Measurements from ENCODE around the gene TCEANC2.
"Not testable (repeated sequence)": the region's sequence is repeated elsewhere in the genome, so short reads cannot be mapped to it uniquely, and the experiment has no call there.

TCEANC2 gene

GRCh38 chr1:54052934-54053744, at the start of gene TCEANC2, which contains the start of gene TMEM59:
TSS of gene TCEANC2 (plus strand) at chr1:54053608. CDS start at chr1:54054423, 815 bp downstream.
TSS of gene TMEM59 (minus strand) at chr1:54053204. CDS start at chr1:54053188, 16 bp downstream.
- in situ Hi-C loops (cut with MboI; ENCODE audit: low sequenced_read_pairs), result loop anchor here (25.0 kb wide), 2 partner anchors 434 to 734 kb away; no protein-coding TSS in a partner anchor

DNA sequence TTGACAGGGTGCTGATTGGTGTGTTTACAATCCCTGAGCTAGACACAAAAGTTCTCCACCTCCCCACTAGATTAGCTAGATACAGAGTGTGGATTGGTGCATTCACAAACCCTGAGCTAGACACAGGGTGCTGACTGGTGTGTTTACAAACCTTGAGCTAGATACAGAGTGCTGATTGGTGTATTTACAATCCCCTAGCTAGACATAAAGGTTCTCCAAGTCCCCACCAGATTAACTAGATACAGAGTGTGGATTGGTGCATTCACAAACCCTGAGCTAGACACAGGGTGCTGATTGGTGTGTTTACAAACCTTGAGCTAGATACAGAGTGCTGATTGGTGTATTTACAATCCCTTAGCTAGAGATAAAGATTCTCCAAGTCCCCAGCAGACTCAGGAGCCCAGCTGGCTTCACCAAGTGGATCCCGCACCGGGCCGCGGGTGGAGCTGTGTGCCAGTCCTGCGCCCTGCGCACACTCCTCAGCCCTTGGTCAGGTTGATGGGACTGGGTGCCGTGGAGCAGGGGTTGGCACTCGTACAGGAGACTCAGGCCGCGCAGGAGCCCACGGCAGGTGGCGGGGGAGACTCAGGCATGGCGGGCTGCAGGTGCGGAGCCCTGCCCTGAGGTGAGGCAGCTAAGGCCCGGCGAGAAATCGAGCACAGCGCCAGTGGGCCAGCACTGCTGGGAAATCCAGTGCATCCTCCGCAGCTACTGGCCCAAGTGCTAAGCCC, 49.5 kb upstream of the TCEANC2 start:
- in situ Hi-C loops (cut with MboI; ENCODE audit: low sequenced_read_pairs), result not testable (repeated sequence)

GRCh38 chr1:54004481-54005049, 48.8 kb upstream of the TCEANC2 start:
- in situ Hi-C loops (cut with MboI; ENCODE audit: low sequenced_read_pairs), result no loop called here

GRCh38 chr1:54006508-54006907, 46.9 kb upstream of the TCEANC2 start:
- in situ Hi-C loops (cut with MboI; ENCODE audit: low sequenced_read_pairs), result no loop called here

DNA sequence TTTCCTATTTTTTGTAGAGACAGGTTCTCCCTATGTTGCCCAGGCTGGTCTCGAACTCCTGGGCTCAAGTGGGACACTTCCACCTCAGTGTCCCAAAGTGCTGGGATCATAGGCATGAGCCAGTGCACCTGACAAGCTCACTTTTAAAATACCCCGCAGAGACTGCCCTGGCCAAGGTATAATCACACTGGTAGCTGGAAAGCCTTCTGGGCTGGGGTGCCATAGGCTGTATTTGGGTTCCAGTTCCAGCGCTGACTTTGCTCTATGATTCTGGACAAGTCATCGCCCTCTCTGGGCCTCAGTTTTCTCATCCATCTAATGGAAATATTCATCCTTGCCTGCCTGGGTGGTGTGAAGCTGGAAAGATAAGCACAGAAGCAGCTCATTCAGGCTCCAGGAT, 45.8 kb upstream of the TCEANC2 start:
- in situ Hi-C loops (cut with MboI; ENCODE audit: low sequenced_read_pairs), result no loop called here

DNA sequence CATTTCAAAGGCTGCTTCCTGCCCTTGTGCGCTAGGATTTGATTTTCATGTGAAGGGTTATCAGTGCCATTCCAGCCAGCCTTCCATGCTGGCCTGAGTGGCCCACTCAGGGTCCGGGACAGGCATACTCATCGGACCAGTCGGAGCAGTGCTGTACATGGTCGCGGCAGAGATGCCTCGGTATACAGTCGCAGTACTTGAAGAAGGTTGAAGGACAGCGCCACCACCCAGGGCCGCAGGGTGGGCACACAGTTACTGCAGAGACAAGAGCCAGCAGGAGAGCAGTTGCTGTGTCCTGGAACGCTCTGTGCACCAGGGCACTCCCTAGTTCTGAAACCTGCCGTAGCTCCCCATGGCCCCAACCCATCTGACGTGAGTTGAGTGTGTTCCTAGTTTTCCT, 44.5 kb upstream of the TCEANC2 start:
- in situ Hi-C loops (cut with MboI; ENCODE audit: low sequenced_read_pairs), result no loop called here

DNA sequence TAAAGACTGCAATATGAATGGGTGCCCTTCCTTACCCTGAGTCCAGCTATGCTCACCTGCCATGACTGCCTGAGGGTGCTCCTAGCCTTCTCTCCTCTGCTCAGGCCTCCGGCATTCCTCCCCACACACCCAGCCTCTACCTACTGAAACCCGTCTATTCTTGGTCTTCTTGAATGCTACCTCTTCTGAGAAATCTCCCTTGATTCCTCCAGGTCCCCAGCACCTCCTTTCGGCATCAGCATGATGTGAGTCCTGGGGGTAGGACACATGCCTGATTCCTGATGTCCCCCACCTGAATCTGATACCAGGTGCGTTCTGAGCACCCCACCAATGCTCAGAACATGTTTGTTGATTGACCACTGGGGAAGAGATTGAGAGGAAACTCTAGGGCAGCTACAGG, 44.0 kb upstream of the TCEANC2 start:
- in situ Hi-C loops (cut with MboI; ENCODE audit: low sequenced_read_pairs), result no loop called here

DNA sequence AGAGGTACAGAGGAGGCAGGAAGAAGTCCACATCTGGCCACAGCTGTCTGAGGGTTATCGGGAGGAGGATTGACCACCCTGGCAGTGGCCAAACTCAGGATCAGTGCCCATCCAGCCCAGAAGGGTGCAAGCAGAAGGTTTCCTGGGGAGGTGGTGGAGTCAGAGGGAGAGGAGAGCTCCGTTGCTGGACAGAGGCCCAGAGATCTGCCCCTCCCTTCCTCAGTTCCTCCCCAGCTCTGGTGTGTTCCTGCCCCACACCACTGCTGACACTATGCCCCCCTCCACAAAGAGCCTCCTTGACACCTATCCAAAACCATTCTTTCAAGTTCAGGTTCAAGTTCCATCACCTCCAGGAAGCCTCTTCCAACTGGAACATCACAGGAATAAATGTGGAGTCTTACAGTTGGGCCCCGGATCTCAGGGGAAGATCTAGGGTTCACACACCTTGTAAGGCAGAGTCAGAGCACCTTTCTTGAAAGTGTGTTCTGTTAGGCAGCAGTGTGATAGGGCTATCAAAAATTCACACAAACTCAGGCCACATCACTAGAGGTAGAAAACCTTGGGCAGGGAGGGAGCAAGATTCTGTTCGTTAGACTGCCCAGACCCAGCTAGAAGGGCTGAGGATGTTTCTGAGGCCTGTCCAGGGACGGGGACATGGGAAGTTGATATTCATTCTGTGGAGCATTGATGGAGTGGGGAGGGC, 42.8 kb upstream of the TCEANC2 start:
- in situ Hi-C loops (cut with MboI; ENCODE audit: low sequenced_read_pairs), result no loop called here

- in situ Hi-C loops (cut with MboI; ENCODE audit: low sequenced_read_pairs), result no loop called here
Observed at GRCh38 chr1:54011316-54012007, 41.9 kb upstream of the TCEANC2 start.

GRCh38 chr1:54012008-54012325, 41.4 kb upstream of the TCEANC2 start:
- in situ Hi-C loops (cut with MboI; ENCODE audit: low sequenced_read_pairs), result no loop called here

GRCh38 chr1:54012863-54013262, 40.5 kb upstream of the TCEANC2 start:
- in situ Hi-C loops (cut with MboI; ENCODE audit: low sequenced_read_pairs), result no loop called here

DNA sequence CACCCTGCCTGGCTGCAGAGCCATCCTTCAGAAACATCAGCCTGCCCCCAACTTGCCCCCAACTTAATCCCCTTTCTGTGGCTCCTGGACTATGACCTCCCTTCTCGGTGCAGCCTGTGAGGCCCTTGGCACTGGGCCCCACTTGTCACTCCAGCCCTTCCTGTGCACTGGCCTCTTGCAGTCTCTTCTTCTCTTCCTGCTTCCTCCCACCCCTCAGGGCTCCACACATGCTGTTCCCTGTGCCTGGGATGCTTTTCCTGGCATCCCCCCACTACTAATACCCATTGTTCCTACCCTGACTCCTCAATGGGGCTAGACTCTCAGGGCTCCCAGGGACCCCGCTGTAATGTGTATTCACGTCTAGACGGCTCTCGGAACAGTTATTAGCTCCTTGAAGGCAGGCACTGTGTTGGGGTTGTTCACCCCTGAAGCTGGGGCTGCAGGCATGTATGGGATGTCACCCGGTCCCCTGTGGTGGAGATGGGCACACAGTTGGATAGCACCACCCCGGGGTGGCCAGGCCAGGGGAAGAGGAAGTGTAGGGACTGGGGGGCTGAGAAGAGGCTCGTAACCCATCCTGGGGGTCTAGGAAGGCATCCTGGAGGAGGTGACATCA, 39.9 kb upstream of the TCEANC2 start:
- in situ Hi-C loops (cut with MboI; ENCODE audit: low sequenced_read_pairs), result no loop called here

DNA sequence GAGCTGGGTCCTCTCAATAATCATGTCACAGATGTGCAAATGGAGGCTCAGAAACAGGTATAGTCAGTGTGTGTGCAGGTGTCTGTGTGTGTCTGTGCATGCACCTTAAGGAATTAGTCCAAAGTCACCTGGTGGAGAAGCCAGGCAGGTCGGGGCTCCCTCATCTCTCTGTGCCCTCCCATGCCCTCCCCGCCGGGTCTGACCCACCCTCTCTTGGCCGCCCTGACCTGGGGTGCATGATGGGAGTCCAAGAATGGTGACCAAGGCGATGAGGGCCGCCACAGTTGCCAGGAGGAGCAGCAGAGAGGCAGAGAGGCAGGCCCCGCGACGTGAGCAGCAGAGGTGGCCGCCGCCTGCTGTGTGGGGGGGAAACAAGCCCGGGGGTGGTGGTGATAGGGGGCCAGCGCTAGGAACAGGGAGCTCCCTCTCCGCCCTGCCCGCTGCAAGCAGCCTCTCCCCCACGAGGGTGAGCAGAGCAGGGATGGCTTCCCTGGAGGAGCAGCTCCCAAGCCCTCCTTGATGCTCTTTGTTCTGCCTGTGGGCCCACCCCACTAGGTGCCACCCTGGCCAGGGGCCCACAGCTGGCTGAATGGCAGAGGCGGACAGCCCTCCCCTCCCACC, 39.3 kb upstream of the TCEANC2 start:
- in situ Hi-C loops (cut with MboI; ENCODE audit: low sequenced_read_pairs), result no loop called here

- in situ Hi-C loops (cut with MboI; ENCODE audit: low sequenced_read_pairs), result no loop called here
Observed at GRCh38 chr1:54016343-54017282, 36.8 kb upstream of the TCEANC2 start.

GRCh38 chr1:54017979-54018378, 35.4 kb upstream of the TCEANC2 start, which contains the start of gene LDLRAD1:
TSS of gene LDLRAD1 (minus strand) at chr1:54018186. CDS start at chr1:54018112, 74 bp downstream.
- in situ Hi-C loops (cut with MboI; ENCODE audit: low sequenced_read_pairs), result no loop called here

GRCh38 chr1:54018635-54019034, 34.8 kb upstream of the TCEANC2 start:
- in situ Hi-C loops (cut with MboI; ENCODE audit: low sequenced_read_pairs), result no loop called here

DNA sequence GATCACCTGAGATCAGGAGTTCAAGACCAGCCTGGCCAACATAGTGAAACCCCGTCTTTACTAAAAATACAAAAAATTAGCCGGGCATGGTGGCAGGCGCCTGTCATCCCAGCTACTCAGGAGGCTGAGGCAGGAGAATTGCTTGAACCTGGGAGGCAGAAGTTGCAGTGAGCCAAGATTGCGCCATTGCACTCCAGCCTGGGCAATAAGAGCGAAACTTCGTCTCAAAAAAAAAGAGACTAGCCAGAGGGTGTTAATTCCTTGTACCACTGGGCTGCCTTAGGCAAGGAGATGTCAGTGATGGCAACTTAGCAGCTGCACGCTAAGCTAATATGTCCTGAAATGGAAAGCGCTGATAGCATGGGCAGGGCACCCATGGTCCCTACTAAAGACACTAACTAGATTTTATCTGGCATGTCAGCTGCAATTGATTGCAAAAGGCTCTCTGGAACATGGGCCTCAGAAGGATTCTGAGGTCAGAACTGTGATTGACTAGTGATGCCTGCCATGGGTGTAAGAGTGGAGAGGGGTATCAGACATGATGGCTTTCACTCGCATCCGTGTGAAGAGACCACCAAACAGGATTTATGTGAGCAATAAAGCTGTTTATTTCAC, 33.7 kb upstream of the TCEANC2 start:
- in situ Hi-C loops (cut with MboI; ENCODE audit: low sequenced_read_pairs), result not testable (repeated sequence)

DNA sequence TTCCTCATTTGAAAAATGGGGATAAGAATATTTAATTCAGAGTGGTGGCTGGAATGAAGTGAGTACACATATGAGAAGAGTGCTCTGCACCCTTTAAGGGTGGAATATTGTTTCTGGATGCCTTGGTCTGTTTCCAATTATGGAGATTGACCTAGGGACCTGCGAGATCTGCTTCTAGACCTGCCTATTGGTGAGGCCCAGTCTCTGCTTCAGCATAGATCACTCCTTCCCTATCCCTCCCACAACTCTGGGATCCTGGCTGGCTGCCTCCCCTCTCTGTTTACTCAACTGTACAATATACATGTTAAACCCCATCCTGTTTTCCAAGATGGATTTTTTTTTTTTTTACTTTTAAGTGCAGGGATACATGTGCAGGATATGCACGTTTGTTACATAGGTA, 29.1 kb upstream of the TCEANC2 start:
- in situ Hi-C loops (cut with MboI; ENCODE audit: low sequenced_read_pairs), result no loop called here

Data from HL-60/S4 treated with phorbol 12-myristate 13-acetate at 8.2 ng/mL for 4 days and 3 days (cell line).